GM23338 (cell line): Measurements from ENCODE around the gene LMF2. TPM values are rescaled to one million over a fixed set of nuclear protein-coding genes. Genes with fewer than 3 reads are reported as not detected.

Experiments
- ATAC-seq: fragments of 200-7000 bp; cut with Tn5 transposase; 3 replicates; pipeline ENCODE4 v1.9.1; 2020
- DNase-seq: peaks from one replicate; pipeline ENCODE4 v3.0.0-alpha.2; 2015; ENCODE audit warnings: low spot score
- H2AFZ ChIP-seq: fragments of 200-600 bp; sonication (generic); 2 replicates; pipeline ENCODE4 v1.8.0; 2016; ENCODE audit warnings: antibody characterized with exemption, mild to moderate bottlenecking, moderate library complexity
- H3F3A ChIP-seq: fragments of 200-600 bp; sonication (generic); replicated peaks from 2 replicates; pipeline ENCODE4 v1.8.0; 2017; ENCODE audit warnings: antibody characterized with exemption, mixed run types, low read depth
- H3K27ac ChIP-seq: fragments of 200-600 bp; sonication (generic); 2 replicates; pipeline ENCODE4 v1.6.1; 2016; ENCODE audit warnings: low read depth
- H3K27me3 ChIP-seq: fragments of 200-600 bp; sonication (generic); 2 replicates; pipeline ENCODE4 v1.8.0; 2016; ENCODE audit warnings: mild to moderate bottlenecking, mixed run types, moderate library complexity; ENCODE audit not compliant: insufficient read depth
- H3K36me3 ChIP-seq: fragments of 200-600 bp; sonication (generic); 2 replicates; pipeline ENCODE4 v1.8.0; 2016; ENCODE audit warnings: mild to moderate bottlenecking; ENCODE audit not compliant: insufficient read depth
- H3K4me1 ChIP-seq: fragments of 200-600 bp; sonication (generic); 2 replicates; pipeline ENCODE4 v1.8.0; 2016; ENCODE audit warnings: mild to moderate bottlenecking, moderate library complexity; ENCODE audit not compliant: insufficient read depth
- H3K4me2 ChIP-seq: fragments of 200-600 bp; sonication (generic); 2 replicates; pipeline ENCODE4 v1.7.1; 2017; ENCODE audit warnings: mixed run types
- H3K4me3 ChIP-seq: fragments of 200-600 bp; sonication (generic); 2 replicates; pipeline ENCODE4 v1.6.1; 2016; ENCODE audit warnings: mixed run types
- H3K79me2 ChIP-seq: fragments of 200-600 bp; sonication (generic); replicated peaks from 2 replicates; pipeline ENCODE4 v1.8.0; 2017; ENCODE audit warnings: mild to moderate bottlenecking; ENCODE audit not compliant: insufficient read depth
- H3K9me2 ChIP-seq: fragments of 200-600 bp; sonication (generic); 2 replicates; pipeline ENCODE4 v1.8.0; 2017; ENCODE audit not compliant: insufficient read depth
- H4K20me1 ChIP-seq: fragments of 200-600 bp; sonication (generic); replicated peaks from 2 replicates; pipeline ENCODE4 v1.8.0; 2017; ENCODE audit warnings: mild to moderate bottlenecking; ENCODE audit not compliant: insufficient read depth
- H3K27ac Mint-ChIP-seq: 2 replicates; pipeline ENCODE4 v1.8.0; 2020; ENCODE audit warnings: inconsistent platforms, mild to moderate bottlenecking, moderate library complexity, mixed read lengths
- H3K27me3 Mint-ChIP-seq: 3 replicates; pipeline ENCODE4 v1.8.0; 2022; ENCODE audit warnings: low read depth, mild to moderate bottlenecking, moderate library complexity, mixed read lengths, inconsistent platforms; ENCODE audit not compliant: insufficient read depth, poor library complexity
- H3K36me3 Mint-ChIP-seq: 3 replicates; pipeline ENCODE4 v1.8.0; 2021; ENCODE audit warnings: low read depth, mild to moderate bottlenecking, inconsistent platforms, moderate library complexity, mixed read lengths
- H3K4me1 Mint-ChIP-seq: 3 replicates; pipeline ENCODE4 v1.8.0; 2020; ENCODE audit warnings: mild to moderate bottlenecking, inconsistent platforms, mixed read lengths
- H3K4me3 Mint-ChIP-seq: 3 replicates; pipeline ENCODE4 v1.8.0; 2021; ENCODE audit warnings: moderate library complexity, mild to moderate bottlenecking, inconsistent platforms, mixed read lengths
- H3K9me3 Mint-ChIP-seq: 3 replicates; pipeline ENCODE4 v1.8.0; 2020; ENCODE audit warnings: moderate library complexity, mild to moderate bottlenecking, inconsistent platforms, mixed read lengths
- CREB1 ChIP-seq: fragments of 250-450 bp; sonication (Bioruptor Pico); IDR thresholded peaks from 2 replicates; pipeline ENCODE4 v1.5.0; 2020; ENCODE audit warnings: low read depth, mild to moderate bottlenecking, moderate library complexity
- EZH2 ChIP-seq: fragments of 200-600 bp; sonication (generic); IDR thresholded peaks from one replicate; pipeline ENCODE4 v1.8.0; 2017; ENCODE audit warnings: antibody characterized with exemption, mild to moderate bottlenecking, low read depth; ENCODE audit not compliant: unreplicated experiment
- EZH2phosphoT487 ChIP-seq: fragments of 200-600 bp; sonication (generic); IDR thresholded peaks from one replicate; pipeline ENCODE4 v1.8.1; 2018; ENCODE audit warnings: antibody characterized with exemption; ENCODE audit not compliant: unreplicated experiment
- JUNB ChIP-seq: IDR thresholded peaks from one replicate; pipeline ENCODE4 v1.6.1; 2016; ENCODE audit warnings: antibody characterized with exemption; ENCODE audit not compliant: unreplicated experiment
- NANOG ChIP-seq: IDR thresholded peaks from 2 replicates; pipeline ENCODE4 v1.6.1; 2016; ENCODE audit warnings: antibody characterized with exemption, borderline replicate concordance
- POLR2AphosphoS5 ChIP-seq: IDR thresholded peaks from 2 replicates; pipeline ENCODE4 v1.6.1; 2016; ENCODE audit warnings: antibody characterized with exemption, low read depth
- REST ChIP-seq: IDR thresholded peaks from one replicate; pipeline ENCODE4 v1.6.1; 2018; ENCODE audit warnings: antibody characterized with exemption; ENCODE audit not compliant: unreplicated experiment
- STAT1 ChIP-seq: IDR thresholded peaks from one replicate; pipeline ENCODE4 v1.6.1; 2016; ENCODE audit warnings: antibody characterized with exemption; ENCODE audit not compliant: unreplicated experiment
- ZNF114 ChIP-seq: fragments of 250-450 bp; sonication (Bioruptor Pico); IDR thresholded peaks from 2 replicates; pipeline ENCODE4 v1.5.0; 2020; ENCODE audit warnings: mild to moderate bottlenecking, moderate library complexity
- ZNF331 ChIP-seq: fragments of 250-450 bp; sonication (Bioruptor Pico); IDR thresholded peaks from 2 replicates; pipeline ENCODE4 v1.5.0; 2020; ENCODE audit warnings: low read depth, mild to moderate bottlenecking, moderate library complexity
- polyA plus RNA-seq: library from polyadenylated mRNA; unstranded; fragments of >200 nt; fragmentation: Nextera tagmentation; extraction: Ambion mirVana; gene quantifications from 2 replicates; pipeline ENCODE4 v1.2.1, GENCODE V29; 2016
- total RNA-seq: library from RNA; depleted of rRNA; stranded (reverse); fragments of >200 nt; shearing (Covaris generic); gene quantifications from 2 replicates; pipeline ENCODE4 v1.2.3, GENCODE V29; 2014
- TF ChIP-seq, protein P1 (sequence below): IDR thresholded peaks from 2 replicates; pipeline ENCODE4 v1.6.1; 2016; ENCODE audit warnings: antibody characterized with exemption
- TF ChIP-seq, protein P2 (sequence below): fragments of 250-450 bp; sonication (Bioruptor Pico); IDR thresholded peaks from 2 replicates; pipeline ENCODE4 v1.5.0; 2020; ENCODE audit warnings: mild to moderate bottlenecking, moderate library complexity
- TF ChIP-seq, protein P3 (sequence below), 2 experiments: fragments of 200-600 bp in 1 of 2; sonication (generic) in 1 of 2; conservative IDR thresholded peaks; 2 replicates each; pipeline versions ENCODE4 v1.5.1 to v1.6.1; 2016 to 2017; ENCODE audit warnings: antibody characterized with exemption in 2 of 2, low read depth in 2 of 2, mild to moderate bottlenecking in 2 of 2, moderate library complexity in 1 of 2

LMF2 gene
- total and polyA plus RNA-seq, 2 experiments from 2014 or later, result 15.6 to 36.3 TPM

GRCh38 chr22:50497093-50497492 is 10.4 kb downstream of the LMF2 start:
- Mint-ChIP-seq H3K4me1 (peaks cover 3% of the 10 kb centered on the region; the same call in 2 of the 3 replicates), H3K9me3 (no peaks in the 10 kb centered on the region), H3K4me3 (no peak overlapping the region), H3K27me3 (peaks cover 20% of the 10 kb centered on the region), H3K27ac (no peak overlapping the region), H3K36me3 (no peaks in the 10 kb centered on the region; the same call in 2 of the 3 replicates)
- no peak overlapping the region for H3K4me2 ChIP-seq
- H3K36me3 ChIP-seq, result no peaks in the 10 kb centered on the region
- H3K79me2 ChIP-seq, result no peaks in the 10 kb centered on the region
- no peaks in the 10 kb centered on the region for H4K20me1 ChIP-seq
- no peaks in the 10 kb centered on the region for H3K9me2 ChIP-seq
- no peak overlapping the region for H2AFZ ChIP-seq
- no peaks in the 10 kb centered on the region for H3K27me3 ChIP-seq
- TF ChIP-seq, protein P1, sequence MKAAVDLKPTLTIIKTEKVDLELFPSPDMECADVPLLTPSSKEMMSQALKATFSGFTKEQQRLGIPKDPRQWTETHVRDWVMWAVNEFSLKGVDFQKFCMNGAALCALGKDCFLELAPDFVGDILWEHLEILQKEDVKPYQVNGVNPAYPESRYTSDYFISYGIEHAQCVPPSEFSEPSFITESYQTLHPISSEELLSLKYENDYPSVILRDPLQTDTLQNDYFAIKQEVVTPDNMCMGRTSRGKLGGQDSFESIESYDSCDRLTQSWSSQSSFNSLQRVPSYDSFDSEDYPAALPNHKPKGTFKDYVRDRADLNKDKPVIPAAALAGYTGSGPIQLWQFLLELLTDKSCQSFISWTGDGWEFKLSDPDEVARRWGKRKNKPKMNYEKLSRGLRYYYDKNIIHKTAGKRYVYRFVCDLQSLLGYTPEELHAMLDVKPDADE, result no peak
- TF ChIP-seq POLR2AphosphoS5 (no peak), REST (no peak), EZH2 (no peak), ZNF331 (no peak), NANOG (no peak), ZNF114 (CRISPR knock-in tag) (no peak), CREB1 (CRISPR knock-in tag) (no peak), EZH2phosphoT487 (no peak), STAT1 (no peak), JUNB (no peak)
- TF ChIP-seq, protein P2, sequence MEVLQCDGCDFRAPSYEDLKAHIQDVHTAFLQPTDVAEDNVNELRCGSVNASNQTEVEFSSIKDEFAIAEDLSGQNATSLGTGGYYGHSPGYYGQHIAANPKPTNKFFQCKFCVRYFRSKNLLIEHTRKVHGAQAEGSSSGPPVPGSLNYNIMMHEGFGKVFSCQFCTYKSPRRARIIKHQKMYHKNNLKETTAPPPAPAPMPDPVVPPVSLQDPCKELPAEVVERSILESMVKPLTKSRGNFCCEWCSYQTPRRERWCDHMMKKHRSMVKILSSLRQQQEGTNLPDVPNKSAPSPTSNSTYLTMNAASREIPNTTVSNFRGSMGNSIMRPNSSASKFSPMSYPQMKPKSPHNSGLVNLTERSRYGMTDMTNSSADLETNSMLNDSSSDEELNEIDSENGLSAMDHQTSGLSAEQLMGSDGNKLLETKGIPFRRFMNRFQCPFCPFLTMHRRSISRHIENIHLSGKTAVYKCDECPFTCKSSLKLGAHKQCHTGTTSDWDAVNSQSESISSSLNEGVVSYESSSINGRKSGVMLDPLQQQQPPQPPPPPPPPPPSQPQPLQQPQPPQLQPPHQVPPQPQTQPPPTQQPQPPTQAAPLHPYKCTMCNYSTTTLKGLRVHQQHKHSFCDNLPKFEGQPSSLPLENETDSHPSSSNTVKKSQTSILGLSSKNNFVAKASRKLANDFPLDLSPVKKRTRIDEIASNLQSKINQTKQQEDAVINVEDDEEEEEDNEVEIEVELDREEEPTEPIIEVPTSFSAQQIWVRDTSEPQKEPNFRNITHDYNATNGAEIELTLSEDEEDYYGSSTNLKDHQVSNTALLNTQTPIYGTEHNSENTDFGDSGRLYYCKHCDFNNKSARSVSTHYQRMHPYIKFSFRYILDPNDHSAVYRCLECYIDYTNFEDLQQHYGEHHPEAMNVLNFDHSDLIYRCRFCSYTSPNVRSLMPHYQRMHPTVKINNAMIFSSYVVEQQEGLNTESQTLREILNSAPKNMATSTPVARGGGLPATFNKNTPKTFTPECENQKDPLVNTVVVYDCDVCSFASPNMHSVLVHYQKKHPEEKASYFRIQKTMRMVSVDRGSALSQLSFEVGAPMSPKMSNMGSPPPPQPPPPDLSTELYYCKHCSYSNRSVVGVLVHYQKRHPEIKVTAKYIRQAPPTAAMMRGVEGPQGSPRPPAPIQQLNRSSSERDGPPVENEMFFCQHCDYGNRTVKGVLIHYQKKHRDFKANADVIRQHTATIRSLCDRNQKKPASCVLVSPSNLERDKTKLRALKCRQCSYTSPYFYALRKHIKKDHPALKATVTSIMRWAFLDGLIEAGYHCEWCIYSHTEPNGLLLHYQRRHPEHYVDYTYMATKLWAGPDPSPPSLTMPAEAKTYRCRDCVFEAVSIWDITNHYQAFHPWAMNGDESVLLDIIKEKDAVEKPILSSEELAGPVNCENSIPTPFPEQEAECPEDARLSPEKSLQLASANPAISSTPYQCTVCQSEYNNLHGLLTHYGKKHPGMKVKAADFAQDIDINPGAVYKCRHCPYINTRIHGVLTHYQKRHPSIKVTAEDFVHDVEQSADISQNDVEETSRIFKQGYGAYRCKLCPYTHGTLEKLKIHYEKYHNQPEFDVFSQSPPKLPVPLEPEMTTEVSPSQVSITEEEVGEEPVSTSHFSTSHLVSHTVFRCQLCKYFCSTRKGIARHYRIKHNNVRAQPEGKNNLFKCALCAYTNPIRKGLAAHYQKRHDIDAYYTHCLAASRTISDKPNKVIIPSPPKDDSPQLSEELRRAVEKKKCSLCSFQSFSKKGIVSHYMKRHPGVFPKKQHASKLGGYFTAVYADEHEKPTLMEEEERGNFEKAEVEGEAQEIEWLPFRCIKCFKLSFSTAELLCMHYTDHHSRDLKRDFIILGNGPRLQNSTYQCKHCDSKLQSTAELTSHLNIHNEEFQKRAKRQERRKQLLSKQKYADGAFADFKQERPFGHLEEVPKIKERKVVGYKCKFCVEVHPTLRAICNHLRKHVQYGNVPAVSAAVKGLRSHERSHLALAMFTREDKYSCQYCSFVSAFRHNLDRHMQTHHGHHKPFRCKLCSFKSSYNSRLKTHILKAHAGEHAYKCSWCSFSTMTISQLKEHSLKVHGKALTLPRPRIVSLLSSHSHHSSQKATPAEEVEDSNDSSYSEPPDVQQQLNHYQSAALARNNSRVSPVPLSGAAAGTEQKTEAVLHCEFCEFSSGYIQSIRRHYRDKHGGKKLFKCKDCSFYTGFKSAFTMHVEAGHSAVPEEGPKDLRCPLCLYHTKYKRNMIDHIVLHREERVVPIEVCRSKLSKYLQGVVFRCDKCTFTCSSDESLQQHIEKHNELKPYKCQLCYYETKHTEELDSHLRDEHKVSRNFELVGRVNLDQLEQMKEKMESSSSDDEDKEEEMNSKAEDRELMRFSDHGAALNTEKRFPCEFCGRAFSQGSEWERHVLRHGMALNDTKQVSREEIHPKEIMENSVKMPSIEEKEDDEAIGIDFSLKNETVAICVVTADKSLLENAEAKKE, result no peak
- TF ChIP-seq, protein P3, sequence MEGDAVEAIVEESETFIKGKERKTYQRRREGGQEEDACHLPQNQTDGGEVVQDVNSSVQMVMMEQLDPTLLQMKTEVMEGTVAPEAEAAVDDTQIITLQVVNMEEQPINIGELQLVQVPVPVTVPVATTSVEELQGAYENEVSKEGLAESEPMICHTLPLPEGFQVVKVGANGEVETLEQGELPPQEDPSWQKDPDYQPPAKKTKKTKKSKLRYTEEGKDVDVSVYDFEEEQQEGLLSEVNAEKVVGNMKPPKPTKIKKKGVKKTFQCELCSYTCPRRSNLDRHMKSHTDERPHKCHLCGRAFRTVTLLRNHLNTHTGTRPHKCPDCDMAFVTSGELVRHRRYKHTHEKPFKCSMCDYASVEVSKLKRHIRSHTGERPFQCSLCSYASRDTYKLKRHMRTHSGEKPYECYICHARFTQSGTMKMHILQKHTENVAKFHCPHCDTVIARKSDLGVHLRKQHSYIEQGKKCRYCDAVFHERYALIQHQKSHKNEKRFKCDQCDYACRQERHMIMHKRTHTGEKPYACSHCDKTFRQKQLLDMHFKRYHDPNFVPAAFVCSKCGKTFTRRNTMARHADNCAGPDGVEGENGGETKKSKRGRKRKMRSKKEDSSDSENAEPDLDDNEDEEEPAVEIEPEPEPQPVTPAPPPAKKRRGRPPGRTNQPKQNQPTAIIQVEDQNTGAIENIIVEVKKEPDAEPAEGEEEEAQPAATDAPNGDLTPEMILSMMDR (conservative IDR thresholded peaks at IDR 0.05; ENCODE audit: low read depth in 2 of 2), result no peak
- no peak for DNase-seq
- H3K4me1 ChIP-seq, result no peaks in the 10 kb centered on the region
- peaks cover 5% of the 10 kb centered on the region; the same call in 1 of the 2 replicates for H3F3A ChIP-seq
- no peak overlapping the region for H3K27ac ChIP-seq
- no peak overlapping the region for H3K4me3 ChIP-seq
- no peak for ATAC-seq
